Motor neuron (in vitro differentiated cells): Measurements from ENCODE around the gene CTSF. TPM values are rescaled to one million over a fixed set of nuclear protein-coding genes. Genes with fewer than 3 reads are reported as not detected.
A peak's percentile ranks its signal among the peaks of the same experiment; 100 is the strongest.
"Not testable (repeated sequence)": the region's sequence is repeated elsewhere in the genome, so short reads cannot be mapped to it uniquely, and the experiment has no call there.

Experiments used
- ATAC-seq, 8 experiments: fragments of 200-7000 bp; cut with Tn5 transposase; replicated peaks in 6 of 8; 2 replicates each; pipeline ENCODE4 v1.8.0; 2021; ENCODE audit warnings: mild to moderate bottlenecking in 8 of 8, moderate library complexity in 8 of 8
- H3K27ac ChIP-seq, 2 donors: fragments of 250-450 bp; sonication (Bioruptor Pico); 2 replicates each; pipeline ENCODE4 v1.9.0; 2021; ENCODE audit warnings: antibody characterized with exemption in 2 of 2, mild to moderate bottlenecking in 2 of 2, moderate library complexity in 1 of 2
- H3K4me1 ChIP-seq, 2 donors: fragments of 250-450 bp; sonication (Bioruptor Pico); replicated peaks in 1 of 2; 2 replicates each; pipeline ENCODE4 v1.6.1; 2021; ENCODE audit warnings: antibody characterized with exemption in 2 of 2, mild to moderate bottlenecking in 2 of 2, moderate library complexity in 1 of 2
- H3K4me3 ChIP-seq, 5 donors: fragments of 250-450 bp; sonication (Bioruptor Pico); 2 replicates each; pipeline ENCODE4 v1.9.0; 2021; ENCODE audit warnings: antibody characterized with exemption in 5 of 5, mild to moderate bottlenecking in 5 of 5, moderate library complexity in 4 of 5
- WGBS, 10 experiments: fragments of 450-650 bp; shearing (Covaris generic); methylation state at CpG; one replicate each; pipeline ENCODE4 v1.0.0; 2022; 5-methylcytosine and 5-hydroxymethylcytosine counted together
- in situ Hi-C, 9 experiments: fragments of 400-800 bp; cut with MboI; loops; one replicate each; pipeline ENCODE4 v1.15.0; 2021; ENCODE audit warnings: low sequenced_read_pairs in 9 of 9, low pct_unique_long_range_greater_than_20kb in 2 of 9; ENCODE audit not compliant: unreplicated experiment in 9 of 9
- total RNA-seq, 8 experiments: library from RNA; unstranded; fragments of 300-600 nt; gene quantifications; 2 replicates each; pipeline versions ENCODE4 v1.2.3 to v1.2.4, GENCODE V29; 2022

Gene CTSF
- 10 to 100 TPM in 5 of 8 experiments, 1 to 10 TPM in 3; 5.4 to 46.1 (median 22.8) TPM for total RNA-seq

- ATAC-seq, result peak; percentile 11 to 99 (median 91)
- H3K4me3 ChIP-seq, result peak within 1 kb of the TSS in 4 of 5 donors; percentile 45 to 52 (median 48)
- peak within 1 kb of the TSS in 1 of 2 donors; percentile 79 for H3K27ac ChIP-seq
- in situ Hi-C loops, result no loop called here
- peaks cover 18 to 20% of the 10 kb centered on the region in 2 donors for H3K4me1 ChIP-seq
- 3 to 90% (median 40%) methylated on average over 1 to 13 of the region's 77 CpGs; no CpG with 5 or more reads in 3 of the 10 experiments for WGBS, 10 experiments
Observed at GRCh38 chr11:66568124-66568916, at the start of gene CTSF. TSS of gene CTSF (minus strand) at chr11:66568606. CDS start at chr11:66568486, 120 bp downstream.

- peak in 3 of 8 experiments; percentile 9 to 10 (median 9) for ATAC-seq
- Histone ChIP-seq H3K27ac (peak overlapping the region; percentile 91 to 94), H3K4me1 (peaks cover 15 to 18% of the 10 kb centered on the region in 2 donors), H3K4me3 (peak overlapping the region; percentile 81 to 99 (median 86))
- in situ Hi-C loops, result no loop called here
- 0 to 2% (median 0%) methylated on average over 1 to 16 of the region's 38 CpGs; no CpG with 5 or more reads in 2 of the 10 experiments for WGBS, 10 experiments
Observed at GRCh38 chr11:66617155-66617834, 48.9 kb upstream of the CTSF start.

- ATAC-seq, result peak; percentile 88 to 98 (median 95)
- Histone ChIP-seq H3K4me3 (peak within 1 kb of the TSS; percentile 81 to 99 (median 86)), H3K4me1 (peaks cover 15% of the 10 kb centered on the region in 2 donors), H3K27ac (peak within 1 kb of the TSS; percentile 91 to 94)
- in situ Hi-C loops, result no loop called here
- 0 to 2% (median 0%) methylated on average over 2 to 9 of the region's 90 CpGs; no CpG with 5 or more reads in 7 of the 10 experiments for WGBS, 10 experiments
Observed at GRCh38 chr11:66616379-66617154, 48.2 kb upstream of the CTSF start, which contains the start of gene RBM14. TSS of gene RBM14 (plus strand) at chr11:66616630. CDS start at chr11:66616721, 91 bp downstream.

GRCh38 chr11:66614073-66614472 lies 45.7 kb upstream of the CTSF start:
- H3K27ac ChIP-seq, result no peak overlapping the region
- H3K4me3 ChIP-seq, result no peak overlapping the region
- ATAC-seq, result no peak
- in situ Hi-C loops, result no loop called here
- 80 to 100% (median 91%) methylated on average over 2 to 7 of the region's 13 CpGs; no CpG with 5 or more reads in 5 of the 10 experiments for WGBS, 10 experiments
- H3K4me1 ChIP-seq, result peaks cover 12 to 13% of the 10 kb centered on the region in 2 donors

- in situ Hi-C loops, result no loop called here
- 83 to 100% methylated on average over 1 of the region's 1 CpG; no CpG with 5 or more reads in 8 of the 10 experiments for WGBS, 10 experiments
- no peak overlapping the region for H3K4me3 ChIP-seq
Observed at GRCh38 chr11:66612458-66612857, 44.1 kb upstream of the CTSF start.

GRCh38 chr11:66609721-66610617 lies 41.6 kb upstream of the CTSF start:
- no peak overlapping the region for H3K4me3 ChIP-seq
- no peaks in the 10 kb centered on the region for H3K4me1 ChIP-seq
- no peak overlapping the region for H3K27ac ChIP-seq
- WGBS, 10 experiments, result 0 to 93% (median 72%) methylated on average over 1 to 4 of the region's 4 CpGs; no CpG with 5 or more reads in 1 of the 10 experiments
- in situ Hi-C loops, result no loop called here
- no peak for ATAC-seq

More at GRCh38 chr11:66612458-66612857, 44.1 kb upstream of the CTSF start:
- H3K27ac ChIP-seq, result no peak overlapping the region
- H3K4me1 ChIP-seq, result peaks cover 3% of the 10 kb centered on the region in 2 donors
- no peak for ATAC-seq

- peak in 3 of 8 experiments; percentile 76 to 96 (median 94) for ATAC-seq
Observed at GRCh38 chr11:66607126-66607834, 38.9 kb upstream of the CTSF start.

GRCh38 chr11:66606608-66607007 lies 38.2 kb upstream of the CTSF start:
- ATAC-seq, H3K4me1 ChIP-seq, H3K4me3 ChIP-seq, H3K27ac ChIP-seq, in situ Hi-C loops: not testable (repeated sequence)
- 94 to 100% (median 100%) methylated on average over 1 to 3 of the region's 3 CpGs; no CpG with 5 or more reads in 6 of the 10 experiments for WGBS, 10 experiments

More at GRCh38 chr11:66607126-66607834, 38.9 kb upstream of the CTSF start:
- H3K4me1 ChIP-seq, result no peaks in the 10 kb centered on the region
- in situ Hi-C loops, result no loop called here
- no peak overlapping the region for H3K4me3 ChIP-seq
- WGBS, 10 experiments, result 0 to 100% (median 55%) methylated on average over 1 to 4 of the region's 8 CpGs; no CpG with 5 or more reads in 1 of the 10 experiments
- H3K27ac ChIP-seq, result no peak overlapping the region

GRCh38 chr11:66604155-66604554 lies 35.7 kb upstream of the CTSF start:
- no peak overlapping the region for H3K4me3 ChIP-seq
- ATAC-seq, result no peak
- WGBS, 10 experiments, result 82 to 95% (median 89%) methylated on average over 2 to 5 of the region's 5 CpGs; no CpG with 5 or more reads in 3 of the 10 experiments
- no peak overlapping the region for H3K27ac ChIP-seq
- in situ Hi-C loops, result no loop called here
- no peaks in the 10 kb centered on the region for H3K4me1 ChIP-seq

GRCh38 chr11:66603072-66603471 lies 34.7 kb upstream of the CTSF start:
- Histone ChIP-seq H3K27ac (no peak overlapping the region), H3K4me1 (no peaks in the 10 kb centered on the region), H3K4me3 (no peak overlapping the region)
- 80 to 100% (median 87%) methylated on average over 2 to 4 of the region's 6 CpGs; no CpG with 5 or more reads in 6 of the 10 experiments for WGBS, 10 experiments
- no peak for ATAC-seq
- in situ Hi-C loops, result no loop called here

GRCh38 chr11:66600631-66601233 lies 32.3 kb upstream of the CTSF start:
- H3K4me1 ChIP-seq, result peaks cover 0 to 2% of the 10 kb centered on the region in 2 donors
- H3K4me3 ChIP-seq, result no peak overlapping the region
- H3K27ac ChIP-seq, result no peak overlapping the region
- in situ Hi-C loops, result no loop called here
- 89 to 100% (median 99%) methylated on average over 1 to 4 of the region's 4 CpGs for WGBS, 10 experiments
- peak in 1 of 8 experiments; percentile 50 for ATAC-seq
